CD4-positive, alpha-beta T cell (primary cell): Measurements from ENCODE around the gene ALOX12B. TPM values are rescaled to one million over a fixed set of nuclear protein-coding genes. Genes with fewer than 3 reads are reported as not detected.
A peak's percentile ranks its signal among the peaks of the same experiment; 100 is the strongest.

Source experiments
- ATAC-seq: fragments of 200-7000 bp; cut with Tn5 transposase; one replicate; pipeline ENCODE4 v1.10.0; 2022; ENCODE audit warnings: mild to moderate bottlenecking; ENCODE audit not compliant: poor library complexity
- CTCF ChIA-PET: fragments of 350-600 bp; sonication (Branson Sonifier 250); formaldehyde crosslinking; loops from one replicate; lab custom pipeline; 2021; ENCODE audit warnings: antibody characterized with exemption, inconsistent platforms; lab: Charles Lee
- POLR2A ChIA-PET: fragments of 350-600 bp; sonication (Branson Sonifier 250); formaldehyde crosslinking; loops from one replicate; lab custom pipeline; 2021; ENCODE audit warnings: antibody characterized with exemption, inconsistent platforms; lab: Charles Lee
- DNase-seq, 14 experiments: peaks; one replicate each; pipeline ENCODE4 v3.0.0-alpha.2; 2013 to 2020; ENCODE audit warnings: mixed read lengths in 2 of 14
- H3K27ac ChIP-seq, 2 donors: one replicate each; pipeline versions ENCODE4 v1.5.1 to v1.7.0; 2013; ENCODE audit warnings: low read length in 2 of 2, low read depth in 1 of 2, mild to moderate bottlenecking in 1 of 2
- H3K27me3 ChIP-seq, 2 experiments: 1 replicate in 1 of 2; 2 replicates in 1 of 2; pipeline versions ENCODE4 v1.6.1 to v1.7.0; 2013; ENCODE audit warnings: low read length in 2 of 2, control low read depth in 1 of 2, mild to moderate bottlenecking in 1 of 2, moderate library complexity in 1 of 2; ENCODE audit not compliant: insufficient read depth in 2 of 2, control insufficient read depth in 1 of 2
- H3K36me3 ChIP-seq: one replicate; pipeline ENCODE4 v1.6.1; 2013; ENCODE audit warnings: low read length, control low read depth; ENCODE audit not compliant: insufficient read depth
- H3K4me1 ChIP-seq: one replicate; pipeline ENCODE4 v1.6.1; 2013; ENCODE audit warnings: low read length, control low read depth; ENCODE audit not compliant: insufficient read depth
- H3K4me3 ChIP-seq: one replicate; pipeline ENCODE4 v1.5.1; 2013; ENCODE audit warnings: mild to moderate bottlenecking, low read length, moderate library complexity
- H3K9me3 ChIP-seq, 2 experiments: 1 replicate in 1 of 2; 2 replicates in 1 of 2; pipeline versions ENCODE4 v1.6.1 to v1.7.0; 2013; ENCODE audit warnings: low read length in 2 of 2, mild to moderate bottlenecking in 2 of 2, control low read depth in 1 of 2, moderate library complexity in 1 of 2; ENCODE audit not compliant: control insufficient read depth in 1 of 2, insufficient read depth in 1 of 2
- H3K27ac Mint-ChIP-seq: one replicate; pipeline ENCODE4 v1.8.0; 2020; ENCODE audit warnings: mixed read lengths
- H3K27me3 Mint-ChIP-seq: one replicate; pipeline ENCODE4 v1.8.0; 2021; ENCODE audit warnings: mixed read lengths
- H3K36me3 Mint-ChIP-seq: one replicate; pipeline ENCODE4 v1.8.0; 2021; ENCODE audit warnings: low read depth, mixed read lengths
- H3K4me1 Mint-ChIP-seq: one replicate; pipeline ENCODE4 v1.8.0; 2021; ENCODE audit warnings: low read depth, mixed read lengths
- H3K4me3 Mint-ChIP-seq: one replicate; pipeline ENCODE4 v1.8.0; 2020; ENCODE audit warnings: mild to moderate bottlenecking, mixed read lengths
- H3K9me3 Mint-ChIP-seq: one replicate; pipeline ENCODE4 v1.8.0; 2020; ENCODE audit warnings: mixed read lengths
- CTCF ChIP-seq: fragments of 200-600 bp; IDR thresholded peaks from one replicate; pipeline ENCODE4 v1.8.0; 2022; ENCODE audit warnings: antibody characterized with exemption, mild to moderate bottlenecking
- intact Hi-C, 2 experiments: fragments of 100-400 bp; cut with DNase I in 1 of 2; cut with micrococcal nuclease in 1 of 2; formaldehyde crosslinking; loops; one replicate each; pipeline versions ENCODE4 v1.15.1 to v1.9.0; 2023 to 2025; cut with DNase I, micrococcal nuclease
- total RNA-seq, 174 experiments: library from RNA in 2 of 174; stranded (reverse) in 2 of 174; gene quantifications; one replicate each; pipeline ENCODE4 v1.2.3 and lab custom pipeline; 2021 to 2026

ALOX12B gene
- total RNA-seq, 2 experiments from 2014 or later: 0.41 TPM; not detected in 1

GRCh38 chr17:8122924-8123694 lies 35.6 kb upstream of the ALOX12B start:
- Mint-ChIP-seq H3K4me1 (peaks cover 79% of the 10 kb centered on the region), H3K4me3 (peak overlapping the region; percentile 91), H3K9me3 (peaks cover 2% of the 10 kb centered on the region), H3K27ac (peak overlapping the region; percentile 79), H3K27me3 (peaks cover 63% of the 10 kb centered on the region), H3K36me3 (peaks cover 64% of the 10 kb centered on the region)
- POLR2A ChIA-PET: interaction anchor here (1.0 to 9.8 kb wide), 12 partner anchors 13 to 437 kb away, joined by 3 to 161 read pairs (median 6); partner anchors contain the start of genes BORCS6, CTC1, PER1 and SLC25A35
- CTCF ChIA-PET: interaction anchor here (0.5 to 2.0 kb wide), 5 partner anchors 15 to 36 kb away, joined by 3 to 12 read pairs (median 3); no protein-coding TSS in a partner anchor
- peaks cover 0 to 9% of the 10 kb centered on the region in 2 experiments for H3K9me3 ChIP-seq
- H3K27me3 ChIP-seq: peaks cover 27 to 28% of the 10 kb centered on the region in 2 experiments
- H3K36me3 ChIP-seq: no peaks in the 10 kb centered on the region
- H3K4me3 ChIP-seq: peak overlapping the region; percentile 69
- peaks cover 80% of the 10 kb centered on the region for H3K4me1 ChIP-seq
- no peak overlapping the region for H3K27ac ChIP-seq
- no peak for TF ChIP-seq CTCF
- DNase-seq (peak in 7 of 14 experiments; percentile 23 to 77 (median 45)), ATAC-seq (no peak)
- intact Hi-C loops: loop anchor here (5.0 kb wide), 4 partner anchors 39 to 174 kb away; partner anchors contain the start of genes CTC1 (in 1 of the 2), PFAS (in 1 of the 2), SLC25A35 (in 1 of the 2) and VAMP2 (in 1 of the 2)

- Histone ChIP-seq H3K27me3 (peaks cover 28 to 31% of the 10 kb centered on the region in 2 experiments), H3K4me1 (peaks cover 86% of the 10 kb centered on the region), H3K9me3 (peaks cover 0 to 9% of the 10 kb centered on the region in 2 experiments), H3K36me3 (no peaks in the 10 kb centered on the region), H3K27ac (no peak overlapping the region), H3K4me3 (peak overlapping the region; percentile 69)
- peaks cover 2% of the 10 kb centered on the region for H3K9me3 Mint-ChIP-seq
- CTCF ChIA-PET: interaction anchor here (0.7 to 1.3 kb wide), 4 partner anchors 17 to 125 kb away, joined by 3 to 6 read pairs (median 3); partner anchors contain the start of gene CTC1
- peak in 2 of 14 experiments; percentile 16 to 48 for DNase-seq
- POLR2A ChIA-PET: interaction anchor here (1.0 to 9.8 kb wide), 12 partner anchors 12 to 436 kb away, joined by 3 to 161 read pairs (median 6); partner anchors contain the start of genes BORCS6, CTC1, PER1 and SLC25A35
- peak overlapping the region; percentile 91 for H3K4me3 Mint-ChIP-seq
- H3K27me3 Mint-ChIP-seq: peaks cover 64% of the 10 kb centered on the region
- peak overlapping the region; percentile 50 for H3K27ac Mint-ChIP-seq
- intact Hi-C loops: loop anchor here (5.0 kb wide), 4 partner anchors 40 to 175 kb away; partner anchors contain the start of genes CTC1 (in 1 of the 2), PFAS (in 1 of the 2), SLC25A35 (in 1 of the 2) and VAMP2 (in 1 of the 2)
- peaks cover 65% of the 10 kb centered on the region for H3K36me3 Mint-ChIP-seq
- ATAC-seq: no peak
- no peak for TF ChIP-seq CTCF
- peaks cover 85% of the 10 kb centered on the region for H3K4me1 Mint-ChIP-seq
These were observed 35.0 kb upstream of the ALOX12B start for GRCh38 chr17:8122422-8122923.
